A549 treated with Hydrocortisone at 1 μM for 4 hours (cell line): ENCODE results near the gene AMER3. TPM values are rescaled to one million over a fixed set of nuclear protein-coding genes. Genes with fewer than 3 reads are reported as not detected.

Experiments
- total RNA-seq: library from RNA; stranded (reverse); fragments of 200-300 nt; extraction: Qiagen RNA extraction; gene quantifications from 5 replicates; pipeline ENCODE4 v1.2.3, GENCODE V29; 2022

Gene AMER3, protein sequence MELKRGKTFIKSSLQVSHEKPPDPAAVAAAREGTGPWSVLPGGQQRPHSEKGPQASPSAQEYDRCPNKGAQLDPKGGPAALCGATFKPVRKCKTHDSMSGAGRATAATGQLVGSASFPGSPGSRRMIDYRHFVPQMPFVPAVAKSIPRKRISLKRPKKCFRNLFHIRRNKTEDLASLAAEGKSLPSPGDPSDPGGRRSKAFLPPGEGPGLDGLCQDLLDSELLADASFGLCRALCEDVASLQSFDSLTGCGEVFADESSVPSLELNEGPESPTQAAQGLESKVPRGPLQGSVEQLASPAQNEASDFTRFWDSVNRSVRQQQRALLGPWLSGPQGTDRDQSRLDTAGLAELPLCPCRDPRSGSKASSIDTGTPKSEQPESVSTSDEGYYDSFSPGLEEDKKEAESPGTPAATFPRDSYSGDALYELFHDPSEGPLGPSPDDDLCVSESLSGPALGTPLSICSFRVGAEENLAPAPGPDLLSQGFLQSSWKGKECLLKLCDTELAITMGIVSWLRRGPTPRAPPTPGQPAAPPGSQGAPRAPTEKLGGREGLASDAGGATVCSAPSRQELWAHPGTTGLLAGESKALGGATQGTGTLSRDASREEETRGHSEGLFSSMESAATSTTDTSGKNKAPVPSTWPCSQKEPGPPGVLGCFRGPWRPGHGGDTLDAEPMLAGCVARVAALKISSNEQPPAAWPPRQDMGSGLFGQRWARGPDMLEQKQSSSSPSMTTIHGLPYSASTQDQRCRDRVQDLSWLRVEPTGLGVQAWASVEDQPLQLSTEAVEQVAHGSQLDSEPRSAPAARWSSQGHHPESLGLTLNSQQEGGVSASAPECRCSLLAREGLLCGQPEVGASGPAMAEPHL
- total RNA-seq = not detected in 5 replicates

GRCh38 chr2:130755256-130756052 lies at the start of gene AMER3:
AMER3 (plus strand) TSS chr2:130755540; CDS start chr2:130762073, 6,533 bp downstream.

GRCh38 chr2:130728549-130729316 lies 26.6 kb upstream of the AMER3 start, which contains the start of gene GPR148:
GPR148 (plus strand) TSS chr2:130729070; CDS start chr2:130729152, 82 bp downstream.

Other genes with a start within 250 kb of the AMER3 start
- 0.01 TPM in 1 of 5 replicates, not detected in the others for gene POTEI, start 246.2 kb upstream of the AMER3 start, total RNA-seq
- not detected in 5 replicates for gene CFC1B, start 234.3 kb upstream of the AMER3 start, total RNA-seq
- gene CFC1, start 156.0 kb upstream of the AMER3 start, total RNA-seq = 0.09 to 0.10 TPM in 2 of 5 replicates, not detected in the others
- not detected in 5 replicates for gene POTEJ, start 144.1 kb upstream of the AMER3 start, total RNA-seq
- gene GPR148, start 26.5 kb upstream of the AMER3 start, total RNA-seq = not detected in 5 replicates
- gene ARHGEF4, start 81.4 kb downstream of the AMER3 start, total RNA-seq = 9.3 to 12.1 TPM (median 9.8 TPM) in 5 replicates